Stimulated activated CD4-positive, alpha-beta T cell treated with anti-CD3 and anti-CD28 coated beads, Interleukin-12 subunit alpha, Interleukin-12 subunit beta, amount 100 ng/mL, for 4 hours (primary cell): Measurements from ENCODE around the gene S100A8.
"Not testable (repeated sequence)": the region's sequence is repeated elsewhere in the genome, so short reads cannot be mapped to it uniquely, and the experiment has no call there.

Experiments used
- DNase-seq: peaks from one replicate; pipeline ENCODE4 v3.0.0-alpha.2; 2020

The S100A8 gene

GRCh38 chr1:153390938-153391710 is at the start of gene S100A8:
S100A8 (minus strand) TSS chr1:153391073; CDS start chr1:153390535, 538 bp downstream.
- DNase-seq, result no peak

- DNase-seq, result no peak
Measured at GRCh38 chr1:153439273-153439672, 48.4 kb upstream of the S100A8 start.

GRCh38 chr1:153438599-153438998 is 47.7 kb upstream of the S100A8 start:
- DNase-seq, result no peak

GRCh38 chr1:153437236-153437635 is 46.4 kb upstream of the S100A8 start:
- DNase-seq, result no peak

GRCh38 chr1:153434746-153435455 is 44.0 kb upstream of the S100A8 start:
- no peak for DNase-seq

GRCh38 chr1:153432874-153433681 is 42.2 kb upstream of the S100A8 start:
- no peak for DNase-seq

GRCh38 chr1:153431928-153432327 is 41.1 kb upstream of the S100A8 start:
- DNase-seq, result no peak

GRCh38 chr1:153431427-153431826 is 40.6 kb upstream of the S100A8 start:
- DNase-seq, result no peak

GRCh38 chr1:153431002-153431401 is 40.1 kb upstream of the S100A8 start:
- no peak for DNase-seq

GRCh38 chr1:153430561-153430960 is 39.7 kb upstream of the S100A8 start:
- DNase-seq, result no peak

GRCh38 chr1:153430166-153430553 is 39.3 kb upstream of the S100A8 start:
- no peak for DNase-seq

- DNase-seq, result no peak
Measured at GRCh38 chr1:153429266-153430165, 38.6 kb upstream of the S100A8 start.

- DNase-seq, result no peak
Measured at GRCh38 chr1:153428791-153429190, 37.9 kb upstream of the S100A8 start.

GRCh38 chr1:153428073-153428638 is 37.3 kb upstream of the S100A8 start:
- DNase-seq, result no peak

- DNase-seq, result no peak
Measured at GRCh38 chr1:153426809-153427208, 35.9 kb upstream of the S100A8 start.

GRCh38 chr1:153422450-153423068 is 31.7 kb upstream of the S100A8 start:
- peak; percentile 66 for DNase-seq

GRCh38 chr1:153420306-153420705 is 29.4 kb upstream of the S100A8 start:
- DNase-seq, result no peak

GRCh38 chr1:153419436-153419793 is 28.5 kb upstream of the S100A8 start:
- DNase-seq, result not testable (repeated sequence)

GRCh38 chr1:153418758-153419435 is 28.0 kb upstream of the S100A8 start:
- not testable (repeated sequence) for DNase-seq

GRCh38 chr1:153417136-153417888 is 26.4 kb upstream of the S100A8 start:
- no peak for DNase-seq
